RWPE1 (cell line): ENCODE measurements around the gene LPAR2.
"Not testable (repeated sequence)": the region's sequence is repeated elsewhere in the genome, so short reads cannot be mapped to it uniquely, and the experiment has no call there.

Experiments
- CTCF ChIA-PET: fragments of 350-600 bp; sonication (Branson Sonifier 250); formaldehyde crosslinking; extraction: SDS; loops from one replicate; lab custom pipeline; 2021; lab: Yijun Ruan, JAX
- POLR2A ChIA-PET: fragments of 400-600 bp; formaldehyde crosslinking; extraction: SDS; loops from one replicate; lab custom pipeline; 2020; ENCODE audit warnings: antibody characterized with exemption; ENCODE audit not compliant: low non-redundant PET; lab: Yijun Ruan, JAX
- DNase-seq: peaks from one replicate; pipeline ENCODE4 v3.0.0; 2012; ENCODE audit warnings: low spot score
- H3K27ac ChIP-seq: fragments of 450-650 bp; 2 replicates; pipeline ENCODE4 v1.5.1; 2017
- CTCF ChIP-seq: fragments of 450-650 bp; conservative IDR thresholded peaks from 2 replicates; pipeline ENCODE4 v1.5.1; 2017; ENCODE audit warnings: low read depth, mild to moderate bottlenecking

The LPAR2 gene

GRCh38 chr19:19668230-19669012, 40.4 kb upstream of the LPAR2 start, which contains the start of gene ZNF101:
TSS of gene ZNF101 (plus strand) at chr19:19668839. CDS start at chr19:19668964, 125 bp downstream.
- CTCF ChIA-PET = interaction anchor here (0.6 kb wide), 1 partner anchor 243 kb away, joined by 3 read pairs; no protein-coding TSS in a partner anchor
- TF ChIP-seq CTCF = no peak
- peak; percentile 96 for DNase-seq
- POLR2A ChIA-PET = interaction anchor here (1.0 kb wide), 1 partner anchor 197 kb away, joined by 3 read pairs; the partner anchor contains the start of gene ZNF253
- H3K27ac ChIP-seq = peak within 1 kb of the TSS; percentile 91

- POLR2A ChIA-PET = interaction anchor here (0.6 kb wide), 1 partner anchor 32 kb away, joined by 5 read pairs; no protein-coding TSS in a partner anchor
- DNase-seq, CTCF ChIA-PET, H3K27ac ChIP-seq: not testable (repeated sequence)
Measured at GRCh38 chr19:19665420-19665948, 37.5 kb upstream of the LPAR2 start.

GRCh38 chr19:19663256-19664120, 35.5 kb upstream of the LPAR2 start, which contains the start of gene ATP13A1:
TSS of gene ATP13A1 (minus strand) at chr19:19663676. CDS start at chr19:19663666, 10 bp downstream.
- ChIA-PET CTCF (interaction anchor here (0.6 to 0.7 kb wide), 2 partner anchors 132 to 1386 kb away, joined by 4 to 6 read pairs; no protein-coding TSS in a partner anchor), POLR2A (interaction anchor here (0.5 to 1.2 kb wide), 2 partner anchors 11 to 113 kb away, joined by 3 to 4 read pairs; no protein-coding TSS in a partner anchor)
- TF ChIP-seq CTCF = no peak; the same call in 1 of the 2 replicates
- DNase-seq = peak; percentile 89
- H3K27ac ChIP-seq = peak within 1 kb of the TSS; percentile 93

- ChIA-PET POLR2A (interaction anchor here (1.2 kb wide), 1 partner anchor 114 kb away, joined by 3 read pairs; no protein-coding TSS in a partner anchor), CTCF (interaction anchor here (0.6 to 0.7 kb wide), 2 partner anchors 131 to 143 kb away, joined by 3 to 4 read pairs; no protein-coding TSS in a partner anchor)
- DNase-seq = no peak
- peak overlapping the region; percentile 93 for H3K27ac ChIP-seq
- no peak for TF ChIP-seq CTCF
Measured at GRCh38 chr19:19662871-19663255, 34.8 kb upstream of the LPAR2 start.

GRCh38 chr19:19662344-19662743, 34.3 kb upstream of the LPAR2 start:
- ChIA-PET CTCF (interaction anchor here (0.6 to 1.2 kb wide), 3 partner anchors 19 to 142 kb away, joined by 3 to 4 read pairs (median 3); partner anchors contain the start of gene GMIP), POLR2A (no interaction called here)
- H3K27ac ChIP-seq = 0 out of 2 replicates have a peak overlapping the region, but pooled peaks have one; percentile 33
- no peak for TF ChIP-seq CTCF
- no peak for DNase-seq

- ChIA-PET POLR2A (no interaction called here), CTCF (interaction anchor here (1.2 kb wide), 1 partner anchor 18 kb away, joined by 3 read pairs; the partner anchor contains the start of gene GMIP)
- TF ChIP-seq CTCF = no peak
- no peak for DNase-seq
- H3K27ac ChIP-seq = peak overlapping the region; percentile 10
Measured at GRCh38 chr19:19661675-19662251, 33.7 kb upstream of the LPAR2 start.
